HepG2 (cell line): Measurements from ENCODE around the gene PGA3.

Experiments used
- ARNT ChIP-seq: fragments of 450-650 bp; IDR thresholded peaks from 2 replicates; pipeline ENCODE4 v1.6.1; 2017
- ATF2 ChIP-seq: sonication (generic); formaldehyde crosslinking; IDR thresholded peaks from 2 replicates; pipeline ENCODE4 v1.4.0; 2020; ENCODE audit warnings: missing genetic modification reagents
- CTCF ChIP-seq: sonication (generic); formaldehyde crosslinking; IDR thresholded peaks from 2 replicates; pipeline ENCODE4 v1.5.0; 2020; ENCODE audit warnings: mild to moderate bottlenecking, missing genetic modification reagents, moderate library complexity
- EP300 ChIP-seq, 3 experiments: sonication (generic) in 1 of 3; formaldehyde crosslinking in 1 of 3; IDR thresholded peaks; 2 replicates each; pipeline versions ENCODE4 v1.5.1 to v1.6.1; 2011 to 2020; ENCODE audit warnings: low read depth in 2 of 3, low read length in 2 of 3, borderline replicate concordance in 1 of 3, improper control_type of control experiment in 1 of 3, mild to moderate bottlenecking in 1 of 3, missing genetic modification reagents in 1 of 3, moderate library complexity in 1 of 3
- HIVEP1 ChIP-seq: sonication (generic); formaldehyde crosslinking; IDR thresholded peaks from 2 replicates; pipeline ENCODE4 v1.4.0; 2020; ENCODE audit warnings: mild to moderate bottlenecking, missing genetic modification reagents
- IRF1 ChIP-seq: sonication (generic); formaldehyde crosslinking; IDR thresholded peaks from 2 replicates; pipeline ENCODE4 v1.4.0; 2020; ENCODE audit warnings: low read depth, mild to moderate bottlenecking, missing genetic modification reagents
- MLX ChIP-seq: IDR thresholded peaks from 2 replicates; pipeline ENCODE4 v1.6.1; 2016
- POLR2A ChIP-seq, 2 experiments: IDR thresholded peaks; 2 replicates each; pipeline ENCODE4 v1.6.1; 2011; ENCODE audit warnings: low read depth in 2 of 2, low read length in 2 of 2, mild to moderate bottlenecking in 1 of 2, moderate library complexity in 1 of 2; ENCODE audit not compliant: insufficient read depth in 1 of 2
- POLR2AphosphoS5 ChIP-seq: IDR thresholded peaks from 2 replicates; pipeline ENCODE4 v1.6.1; 2012; ENCODE audit warnings: low read depth, low read length
- TAF1 ChIP-seq: sonication (generic); formaldehyde crosslinking; IDR thresholded peaks from 2 replicates; pipeline ENCODE4 v1.4.0; 2020; ENCODE audit warnings: missing genetic modification reagents
- ZBTB49 ChIP-seq: sonication (generic); formaldehyde crosslinking; IDR thresholded peaks from 2 replicates; pipeline ENCODE4 v1.4.0; 2020; ENCODE audit warnings: missing genetic modification reagents, borderline replicate concordance
- ZKSCAN5 ChIP-seq: sonication (generic); formaldehyde crosslinking; IDR thresholded peaks from 2 replicates; pipeline ENCODE4 v1.5.1; 2020; ENCODE audit warnings: mild to moderate bottlenecking, missing genetic modification reagents
- ZZZ3 ChIP-seq: sonication (generic); formaldehyde crosslinking; IDR thresholded peaks from 2 replicates; pipeline ENCODE4 v1.4.0; 2020; ENCODE audit warnings: missing genetic modification reagents, mild to moderate bottlenecking, borderline replicate concordance

- TF ChIP-seq CTCF, result no peak
- TF ChIP-seq ARNT, result no peak
- TF ChIP-seq ZZZ3 (CRISPR knock-in tag), result no peak
- TF ChIP-seq HIVEP1 (CRISPR knock-in tag), result no peak
- TF ChIP-seq EP300 (IDR thresholded peaks at IDR 0.05; ENCODE audit: low read depth in 2 of 2, low read length in 2 of 2), result no peak
- no peak for TF ChIP-seq EP300 (CRISPR knock-in tag; IDR thresholded peaks at IDR 0.05; ENCODE audit: borderline replicate concordance)
- no peak for TF ChIP-seq TAF1
- no peak for TF ChIP-seq ATF2 (CRISPR knock-in tag)
- no peak for TF ChIP-seq ZKSCAN5
- no peak for TF ChIP-seq POLR2AphosphoS5
- TF ChIP-seq IRF1 (CRISPR knock-in tag), result no peak
- no peak for TF ChIP-seq MLX
- TF ChIP-seq ZBTB49 (CRISPR knock-in tag), result no peak
- no peak for TF ChIP-seq POLR2A (IDR thresholded peaks at IDR 0.05; ENCODE audit: insufficient read depth in 1 of 2, low read depth in 2 of 2, low read length in 2 of 2)
Measured at GRCh38 chr11:61194169-61194671, 9.1 kb upstream of the PGA3 start.
